Right kidney (tissue), 9 donors: ENCODE results near the gene RGPD5.
"Not testable (repeated sequence)": the region's sequence is repeated elsewhere in the genome, so short reads cannot be mapped to it uniquely, and the experiment has no call there.

ENCODE experiments used
- DNase-seq: peaks from one replicate; pipeline ENCODE4 v3.0.0-alpha.2; 2016
- long read RNA-seq, 8 donors: transcript quantifications; one replicate each; lab custom pipeline, GENCODE V29; 2026

RGPD5 gene
- long read RNA-seq, donor 1, partial matches to known transcripts = 16 of 16 reads
- long read RNA-seq, donor 1, other reads (novel, unspliced or antisense) = 0 of 16 reads
- long read RNA-seq, donor 2 = 0 reads
- long read RNA-seq, donor 3, partial matches to known transcripts = 0 of 1 reads
- long read RNA-seq, donor 3, other reads (novel, unspliced or antisense) = 0 of 1 reads
- long read RNA-seq, donor 4 = 0 reads
- long read RNA-seq, donor 5 = 0 reads
- long read RNA-seq, donor 6 = 0 reads
- long read RNA-seq, donor 7 = 0 reads
- long read RNA-seq, donor 8, full-length matches to known transcripts = 2 of 2 reads
- long read RNA-seq, donor 8, partial matches to known transcripts = 0 of 2 reads
- long read RNA-seq, donor 8, other reads (novel, unspliced or antisense) = 0 of 2 reads

DNA sequence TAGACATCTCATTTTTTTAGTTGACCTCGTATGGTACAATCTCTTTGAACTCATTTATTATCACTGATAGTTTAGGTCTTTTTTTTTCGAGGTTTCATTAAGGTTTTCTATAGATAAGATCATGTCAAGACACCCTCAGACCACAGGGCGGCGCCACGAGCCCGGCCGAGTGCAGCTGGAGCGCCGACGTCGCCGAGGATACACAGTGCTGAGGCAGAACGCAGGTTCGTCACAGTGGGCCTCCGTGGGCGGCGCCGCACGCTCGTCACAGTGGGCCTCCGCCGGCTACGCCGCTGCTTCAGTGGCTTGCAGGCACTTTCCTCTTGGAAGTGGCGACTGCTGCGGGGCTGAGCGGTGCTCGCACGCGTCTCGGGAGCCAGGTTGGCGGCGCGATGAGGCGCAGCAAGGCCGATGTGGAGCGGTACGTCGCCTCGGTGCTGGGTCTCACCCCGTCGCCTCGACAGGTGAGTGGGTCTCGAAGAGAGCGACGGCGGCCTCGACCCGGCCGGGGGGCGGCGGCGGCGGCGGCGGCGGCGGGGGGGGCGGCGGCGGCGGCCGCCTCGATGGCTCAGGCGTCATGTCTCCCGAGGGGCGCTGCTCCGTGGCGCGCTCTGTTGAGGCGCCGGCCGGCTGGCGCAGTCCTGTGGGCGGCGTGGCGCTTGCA is at the start of gene RGPD5:
Gene RGPD5, plus strand, starts transcription at position 232 of the 664 bp plus-strand sequence. Its CDS starts 161 bp downstream, at position 393.
- not testable (repeated sequence) for DNase-seq

DNA sequence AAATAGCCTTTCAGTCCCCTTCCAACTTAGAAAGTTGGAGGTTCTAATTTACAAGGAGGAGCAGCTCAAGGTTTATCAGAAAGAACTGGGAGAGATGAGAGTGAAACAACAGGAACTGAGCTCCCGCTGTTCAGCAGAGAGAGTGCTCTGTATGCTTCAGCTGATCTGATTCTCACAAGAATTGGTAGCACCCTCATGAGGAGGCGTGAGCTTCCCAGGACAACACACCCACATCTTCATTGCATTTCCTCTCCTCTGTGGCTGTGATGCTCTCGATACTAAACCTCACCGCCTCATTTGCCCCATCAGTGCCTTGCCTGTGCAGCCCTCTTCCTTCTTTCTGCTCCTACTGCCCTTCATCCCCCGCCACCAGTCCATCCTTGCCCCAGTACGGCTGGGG is 42.5 kb upstream of the RGPD5 start:
- not testable (repeated sequence) for DNase-seq

DNA sequence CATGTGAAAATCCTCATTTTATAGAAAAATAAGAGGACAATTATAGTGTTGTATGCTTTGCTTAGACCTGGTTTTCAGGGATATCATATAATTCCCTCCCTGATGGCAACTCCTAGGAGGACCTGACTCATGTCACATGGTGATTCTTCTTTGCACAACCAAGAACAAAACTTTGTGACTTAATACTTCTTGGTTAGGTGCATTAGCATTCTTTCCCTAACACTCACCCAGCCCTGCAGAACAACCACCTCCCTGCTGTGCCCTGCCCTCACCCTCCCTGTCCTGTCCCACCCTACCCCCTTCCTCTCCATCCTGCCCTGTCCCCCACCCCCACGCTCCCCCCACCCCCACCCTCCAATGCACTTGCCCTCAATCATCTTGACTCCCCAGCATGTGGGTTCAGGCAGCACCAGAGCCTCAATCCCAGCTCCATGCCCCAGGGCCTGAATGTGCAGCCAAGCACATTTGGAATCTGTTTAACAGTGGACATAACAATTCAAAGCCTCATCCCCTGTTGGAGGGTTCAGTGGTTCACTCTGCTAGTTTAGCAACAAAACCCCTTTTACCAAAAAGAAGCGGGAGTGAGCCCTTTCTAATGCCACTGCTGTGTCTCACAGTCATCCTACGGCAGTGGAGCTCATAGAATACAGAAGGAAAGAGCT is 36.8 kb upstream of the RGPD5 start:
- DNase-seq = not testable (repeated sequence)

DNA sequence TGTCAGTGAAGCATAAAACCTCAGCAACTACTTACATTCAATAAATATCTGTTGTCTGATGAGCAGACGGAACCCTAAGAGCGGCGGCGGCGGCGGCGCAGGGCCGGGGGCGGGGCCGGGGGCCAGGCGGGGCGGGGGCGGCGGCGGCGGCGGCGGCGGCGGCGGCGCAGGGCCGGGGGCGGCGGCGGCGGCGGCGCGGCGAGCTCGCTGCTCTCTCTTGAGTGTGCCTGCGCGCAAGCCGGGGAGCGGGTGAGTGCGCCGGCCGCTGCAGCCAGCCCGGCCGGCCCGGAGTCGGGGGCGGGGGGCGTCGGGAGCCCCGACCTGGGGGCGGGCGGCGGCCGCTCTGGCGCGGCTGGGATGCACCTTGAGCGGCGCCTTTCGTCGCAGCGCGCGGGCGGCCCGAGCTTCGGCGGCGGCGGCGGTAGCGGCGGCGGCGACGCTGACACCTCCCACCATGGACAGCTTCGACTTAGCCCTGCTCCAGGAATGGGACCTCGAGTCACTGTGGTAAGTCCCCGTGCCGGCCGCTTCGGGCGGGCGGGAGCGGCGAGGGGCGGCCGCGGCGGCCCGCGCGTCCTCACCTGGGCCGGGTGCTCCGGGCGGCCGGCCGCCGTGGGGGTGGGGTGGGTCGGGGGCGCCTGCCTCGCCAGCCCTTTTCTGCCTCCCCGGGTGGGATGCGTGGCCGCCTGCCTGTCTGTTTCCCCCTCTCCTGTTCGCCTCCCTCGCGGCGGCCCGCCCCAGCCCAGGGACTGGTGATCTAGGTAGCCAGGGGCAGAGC is 33.7 kb upstream of the RGPD5 start:
- DNase-seq = not testable (repeated sequence)

DNA sequence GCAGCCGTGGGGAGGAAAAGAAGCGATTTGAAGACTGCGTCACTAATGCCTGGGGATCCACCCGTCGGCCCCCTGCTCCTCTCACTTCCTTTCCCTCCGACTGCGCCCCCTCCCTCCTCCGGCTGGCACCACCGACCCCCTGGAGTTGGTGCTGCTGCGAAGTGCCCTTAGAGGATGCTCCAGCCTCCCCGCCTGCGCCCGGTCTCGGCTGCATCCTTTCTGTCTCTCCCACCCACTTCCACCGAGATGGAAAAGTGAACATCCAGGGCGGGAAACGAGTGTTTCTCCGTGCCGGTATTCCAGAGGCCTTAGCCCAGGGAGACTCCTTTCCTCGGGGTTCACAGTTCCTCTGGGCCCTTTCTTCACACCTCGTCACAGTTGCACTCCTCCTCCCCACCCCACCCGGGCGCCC is 33.1 kb upstream of the RGPD5 start:
- not testable (repeated sequence) for DNase-seq

DNA sequence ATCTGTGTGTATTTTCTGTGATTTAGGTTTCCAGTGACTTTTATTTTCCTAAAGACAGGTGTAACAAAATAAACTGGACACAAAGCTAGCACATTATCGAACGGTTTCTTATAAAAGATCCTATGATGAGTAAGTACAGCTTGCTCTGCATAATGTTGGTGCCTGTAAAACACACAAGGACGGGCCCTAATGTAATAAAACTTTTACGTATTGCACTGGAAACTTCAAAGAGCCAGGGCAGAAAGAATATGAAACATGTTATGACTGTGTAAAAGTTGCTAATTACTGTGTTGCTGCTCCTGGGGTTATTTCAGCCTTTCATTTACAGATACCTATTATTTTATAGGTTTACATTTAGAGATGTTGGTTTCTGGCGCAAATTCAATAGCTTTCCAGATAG is 32.1 kb upstream of the RGPD5 start:
- not testable (repeated sequence) for DNase-seq

DNA sequence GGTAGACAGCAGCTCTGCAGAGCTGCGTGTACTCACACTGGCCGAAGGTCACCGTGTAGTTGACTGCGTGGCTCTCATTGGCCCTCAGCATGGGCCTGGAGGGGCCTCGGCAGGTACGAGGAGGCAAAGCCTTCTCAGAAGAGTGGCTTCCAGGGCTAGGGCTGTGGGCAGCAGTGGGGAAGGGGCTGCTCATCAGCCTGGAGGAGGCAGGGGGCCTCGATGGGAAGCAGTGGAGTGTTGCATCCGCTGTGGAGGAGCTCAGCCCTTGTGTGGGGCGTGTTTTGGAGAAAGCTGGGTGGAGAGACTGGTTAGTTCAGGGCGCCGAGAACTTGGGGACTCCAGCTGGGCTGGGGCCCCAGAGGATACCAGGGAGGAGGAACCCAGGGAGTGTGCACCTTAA is 28.0 kb upstream of the RGPD5 start:
- DNase-seq = not testable (repeated sequence)

DNA sequence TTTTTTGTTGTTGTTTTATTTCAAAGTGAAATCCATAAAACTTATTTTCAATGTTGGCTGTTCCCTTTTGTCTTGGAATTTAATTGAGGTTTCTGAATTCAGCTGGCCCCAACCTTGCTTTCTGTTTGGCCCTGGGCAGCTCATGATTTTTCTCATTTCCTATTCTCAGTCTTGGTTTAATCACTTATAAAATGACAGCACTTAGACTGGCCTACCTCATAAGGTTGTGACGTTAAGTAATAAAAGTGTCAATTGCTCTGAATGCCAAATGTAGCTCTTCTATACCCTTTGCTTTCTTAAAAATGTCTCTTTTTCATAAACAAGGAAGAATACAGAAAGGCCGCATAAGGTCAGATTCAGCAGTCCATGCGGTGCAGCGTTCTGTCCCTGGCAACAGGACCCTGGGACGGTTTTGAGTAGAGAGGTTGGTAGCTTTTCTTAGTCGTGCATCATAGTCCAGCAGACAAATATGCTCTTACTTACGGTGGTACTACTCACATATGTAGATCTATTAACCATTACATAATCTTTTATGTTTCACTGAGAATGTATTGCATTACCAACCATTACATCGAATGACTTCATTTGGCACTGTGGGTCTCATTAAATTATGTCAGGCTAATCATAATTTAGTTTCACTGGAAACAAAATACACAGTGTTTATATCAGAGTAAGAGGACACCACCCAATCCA is 27.1 kb upstream of the RGPD5 start:
- not testable (repeated sequence) for DNase-seq

DNA sequence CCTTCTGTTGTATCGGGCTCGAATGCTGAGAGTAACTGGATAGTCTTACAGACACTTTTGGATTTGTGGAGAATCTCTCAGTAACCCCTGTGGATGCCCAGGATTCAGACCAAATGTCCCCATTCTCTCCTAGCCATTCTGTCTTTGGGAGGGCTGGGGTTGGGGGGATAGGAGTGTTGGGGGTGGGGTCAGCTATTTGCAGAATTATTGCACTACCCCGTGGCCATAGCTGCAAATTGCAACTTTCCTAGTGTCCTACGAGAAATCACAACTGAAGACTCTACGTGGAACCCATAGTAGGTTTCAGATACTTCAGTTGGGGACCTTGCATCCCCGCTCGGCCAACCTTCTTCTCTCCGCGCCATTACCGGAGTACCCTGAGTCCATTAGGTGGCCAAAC is 25.2 kb upstream of the RGPD5 start:
- not testable (repeated sequence) for DNase-seq

DNA sequence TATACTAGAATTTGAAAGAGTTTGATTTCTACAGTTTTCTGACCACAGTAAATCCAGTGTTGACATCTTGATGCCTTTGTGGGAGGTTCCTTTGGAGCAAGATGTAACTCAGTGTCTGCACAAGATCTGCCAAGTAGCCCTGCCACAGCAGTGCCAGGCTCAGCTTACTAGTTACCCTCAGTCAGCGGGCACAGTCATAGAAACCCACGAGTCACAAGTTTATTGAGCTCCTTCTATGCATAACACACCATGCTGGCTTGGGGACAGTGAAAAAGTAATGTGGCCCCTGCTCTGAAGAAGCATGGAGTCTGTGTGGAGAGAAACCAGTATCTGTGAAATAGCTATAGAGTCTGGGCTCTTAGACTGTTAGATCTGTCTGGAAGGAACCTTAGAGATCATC is 15.0 kb upstream of the RGPD5 start:
- not testable (repeated sequence) for DNase-seq

DNA sequence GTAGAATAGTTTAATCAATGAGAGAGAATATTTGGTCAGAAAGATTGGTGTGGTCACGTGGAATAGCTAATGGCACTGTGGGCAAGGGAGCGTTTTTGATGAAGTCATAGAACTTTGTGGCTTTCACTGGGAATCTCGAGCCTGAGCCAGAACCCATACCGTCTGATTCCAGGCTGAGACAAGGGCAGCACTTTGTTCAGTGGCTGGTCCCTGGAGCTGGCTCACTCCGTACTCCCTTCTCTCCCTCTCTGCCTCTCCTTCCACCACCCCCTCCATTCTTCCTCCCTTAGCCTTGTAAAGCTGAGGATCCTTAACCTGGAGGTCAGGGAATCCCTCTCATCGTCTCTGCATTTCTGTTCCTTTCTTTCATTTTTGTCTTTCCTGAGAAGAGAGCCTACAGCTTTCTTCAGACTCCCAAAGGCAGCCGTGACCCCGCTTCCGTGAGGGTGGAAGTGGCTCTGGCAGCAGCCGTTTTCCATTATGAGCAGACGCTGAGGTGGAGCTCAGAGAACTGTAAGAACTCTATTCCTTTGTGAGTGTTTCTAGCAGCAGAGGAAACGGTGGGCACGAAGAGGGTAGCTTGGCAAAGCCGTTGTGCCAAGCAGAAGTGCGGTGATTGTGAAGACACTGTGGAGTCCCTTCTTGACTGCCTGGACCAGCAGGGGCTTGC is 12.8 kb upstream of the RGPD5 start:
- not testable (repeated sequence) for DNase-seq

DNA sequence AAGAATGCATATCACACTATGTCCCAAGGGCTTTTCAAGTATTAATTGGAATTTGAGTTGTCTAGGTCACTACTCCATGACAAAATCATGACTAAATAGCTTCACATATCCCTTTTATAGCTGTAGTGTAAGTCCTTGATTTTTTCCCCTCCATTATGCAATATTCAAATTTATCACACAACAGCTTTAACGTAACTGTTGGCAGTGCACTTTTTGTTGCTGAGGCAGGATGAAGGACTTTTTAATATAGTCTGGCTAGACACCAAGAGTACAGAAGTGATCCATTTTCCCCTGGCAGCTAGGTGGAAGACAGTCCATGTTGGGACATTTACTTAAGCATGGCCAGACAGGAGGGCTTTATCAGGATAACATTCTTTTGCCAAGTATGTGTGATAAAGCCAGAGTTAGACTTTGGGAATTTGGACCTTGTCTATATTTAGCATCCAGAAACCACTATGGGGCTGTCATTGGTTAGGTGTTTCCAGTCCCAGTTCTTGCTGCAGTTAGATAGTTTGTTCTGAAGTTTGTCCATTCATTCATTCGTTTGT is 11.6 kb upstream of the RGPD5 start:
- not testable (repeated sequence) for DNase-seq

DNA sequence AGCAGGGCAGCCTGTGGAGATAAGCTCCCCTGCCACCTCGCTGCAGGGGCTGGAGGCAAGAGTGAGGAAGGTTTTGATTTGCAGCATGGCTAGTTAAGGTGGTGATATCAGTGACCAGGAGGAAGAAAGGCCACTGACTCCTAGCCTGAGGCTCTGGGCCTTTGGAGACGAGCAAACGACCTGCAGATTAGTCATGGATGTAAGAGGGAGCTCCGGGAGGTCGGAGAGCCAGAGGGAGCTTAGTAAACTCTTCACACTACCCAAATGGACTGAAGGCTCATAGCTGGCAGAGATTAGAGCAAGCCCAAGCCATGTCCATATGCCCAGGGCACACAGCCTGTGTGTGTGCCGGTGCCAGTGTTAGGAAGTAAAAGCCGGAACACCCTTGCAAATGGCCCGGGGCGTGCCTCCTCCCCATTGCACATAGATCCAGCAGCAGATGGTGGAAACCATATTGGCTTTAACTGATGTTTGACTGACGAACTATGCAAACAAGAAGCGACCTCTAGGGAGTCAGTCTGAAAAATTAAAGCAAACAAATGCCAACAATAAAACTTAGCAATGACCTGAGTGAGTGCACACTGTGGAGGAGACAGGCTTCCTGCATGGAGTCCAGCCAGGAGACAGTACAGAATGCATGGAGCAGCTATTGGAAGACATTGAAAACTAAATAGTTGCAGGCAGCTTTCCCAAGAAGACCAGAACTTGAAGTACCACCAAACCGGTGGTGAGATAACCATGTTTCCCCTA is 2.4 kb upstream of the RGPD5 start:
- not testable (repeated sequence) for DNase-seq

DNA sequence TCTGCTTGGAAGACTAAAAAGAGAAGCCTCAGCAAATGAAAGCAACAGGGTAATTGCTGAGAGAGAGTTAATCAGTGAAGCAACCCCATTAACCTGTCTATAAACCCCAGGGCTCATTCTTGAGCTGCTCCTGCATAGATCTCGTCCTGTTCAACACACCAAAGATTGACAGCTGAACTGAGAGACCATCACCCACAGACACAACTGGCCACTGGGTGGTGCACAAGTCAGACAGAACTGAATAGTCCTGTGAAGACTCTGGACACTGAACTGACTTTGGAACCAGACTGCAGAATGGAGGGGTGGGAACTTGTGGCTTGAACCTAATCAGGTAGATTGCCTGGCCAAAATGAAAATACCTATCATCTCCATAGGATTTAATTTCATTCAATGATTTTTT is 1.4 kb upstream of the RGPD5 start:
- not testable (repeated sequence) for DNase-seq

DNA sequence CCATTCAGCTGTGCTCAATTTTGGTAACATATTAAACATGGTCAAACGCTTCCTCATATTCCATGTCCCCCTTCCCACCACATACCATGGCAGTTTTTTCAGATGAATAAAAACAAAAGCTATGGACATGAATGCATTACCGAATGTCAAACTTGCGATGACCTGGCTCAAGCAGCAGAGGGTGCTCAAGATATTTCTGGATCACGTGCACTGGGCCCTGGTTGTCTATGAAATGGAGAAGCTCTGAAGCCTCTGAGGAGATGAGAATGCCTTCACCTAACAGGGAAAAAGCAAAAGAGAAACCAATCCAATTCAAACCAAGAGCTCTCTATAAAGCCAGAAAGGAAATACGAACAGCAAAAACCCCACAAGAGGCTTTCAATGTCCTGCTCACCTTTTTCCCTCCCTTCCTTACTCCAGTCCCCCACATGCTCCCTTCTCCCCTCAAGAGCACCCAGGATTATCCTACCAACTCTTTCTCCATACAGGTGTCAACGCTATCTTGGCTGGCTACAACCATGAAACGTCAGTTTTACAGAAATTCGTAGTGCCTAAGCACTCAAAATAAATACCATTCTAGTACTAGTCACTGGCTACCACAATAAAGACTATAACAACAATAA is 77.1 kb downstream of the RGPD5 start:
- DNase-seq = not testable (repeated sequence)

DNA sequence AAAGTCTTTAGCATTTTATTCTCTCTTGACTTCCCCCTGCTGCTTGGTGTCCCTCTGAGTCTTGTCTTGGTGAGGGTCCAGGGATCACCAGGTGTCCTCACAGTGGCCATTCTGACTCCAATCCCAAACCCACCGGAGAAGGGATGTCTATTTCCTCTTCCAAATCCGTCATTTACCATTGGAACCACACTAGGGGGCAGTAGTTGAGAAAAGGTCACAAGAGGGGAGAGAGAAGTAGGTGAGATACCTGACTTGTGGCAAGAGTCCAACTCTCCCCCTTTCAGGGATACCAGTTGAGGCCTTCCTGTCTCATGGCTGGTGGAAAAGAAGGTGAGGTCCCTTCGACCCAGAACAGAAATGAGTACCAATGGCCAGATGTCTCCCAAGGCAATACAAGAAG is 82.5 kb downstream of the RGPD5 start:
- DNase-seq = not testable (repeated sequence)

DNA sequence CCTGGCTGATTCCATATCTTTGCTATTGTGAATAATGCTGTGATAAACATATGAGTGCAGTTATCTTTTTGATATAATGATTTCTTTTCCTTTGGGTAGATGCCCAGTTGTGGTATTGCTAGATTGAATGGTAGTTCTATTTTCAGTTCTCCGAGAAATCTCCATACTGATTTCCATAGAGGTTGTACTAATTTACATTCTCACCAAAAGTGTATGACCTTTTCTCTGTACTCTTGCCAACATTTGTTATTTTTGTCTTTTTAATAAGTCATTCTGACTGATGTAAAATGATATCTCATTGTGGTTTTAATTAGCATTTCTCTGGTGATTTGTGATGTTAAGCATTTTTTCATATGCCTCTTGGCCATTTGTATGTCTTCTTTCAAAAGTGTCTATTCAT is 88.0 kb downstream of the RGPD5 start:
- not testable (repeated sequence) for DNase-seq

DNA sequence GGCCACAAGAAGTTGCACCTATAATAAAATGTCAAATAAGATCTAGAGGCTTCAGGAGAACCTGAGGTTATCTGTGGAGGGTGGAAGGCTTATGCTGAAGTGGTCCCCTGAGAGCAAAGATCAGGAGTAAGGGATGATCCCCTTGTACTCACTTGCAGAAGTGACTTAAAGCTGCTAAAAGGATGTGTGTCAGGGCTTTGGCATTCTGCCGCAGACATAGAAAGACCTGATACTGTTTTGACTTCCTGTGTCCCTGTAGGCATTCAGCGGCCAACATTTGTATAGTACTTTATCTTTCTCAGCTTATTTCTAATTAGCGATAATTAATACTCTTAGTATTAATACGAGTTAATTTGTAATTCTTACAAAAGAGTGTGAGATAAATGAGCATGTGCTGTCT is 94.3 kb downstream of the RGPD5 start:
- not testable (repeated sequence) for DNase-seq

DNA sequence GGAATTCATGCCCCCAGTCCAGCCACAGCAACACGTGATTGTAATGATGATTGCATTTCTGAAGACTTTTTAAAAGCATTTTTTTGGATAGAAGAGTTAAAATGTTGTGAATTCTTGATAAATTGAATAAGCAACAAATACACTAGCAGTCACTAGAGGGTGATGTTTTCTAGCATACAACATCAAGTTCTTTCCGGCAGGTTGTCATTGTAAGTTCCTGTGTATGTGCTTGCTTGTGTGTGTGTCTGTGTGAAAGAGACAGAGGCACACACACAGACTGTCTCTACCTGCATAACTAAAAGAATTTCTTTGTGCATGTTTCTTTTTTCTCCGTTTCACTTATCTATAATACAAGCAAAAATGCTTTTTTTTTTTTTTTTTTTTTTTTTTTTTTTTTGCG is 95.8 kb downstream of the RGPD5 start:
- DNase-seq = not testable (repeated sequence)
